ACC112 (cell line): Measurements from ENCODE around the gene FNDC3A.

Source experiments
- H2AFZ ChIP-seq: fragments of 200-600 bp; sonication (generic); one replicate; pipeline ENCODE4 v1.6.0; 2017; ENCODE audit warnings: antibody characterized with exemption, low read length; ENCODE audit not compliant: unreplicated experiment
- H3K27ac ChIP-seq: fragments of 200-600 bp; sonication (generic); 2 replicates; pipeline ENCODE4 v1.5.1; 2014; ENCODE audit warnings: low read depth, mild to moderate bottlenecking, antibody characterized with exemption, low read length, moderate library complexity
- H3K27me3 ChIP-seq: fragments of 200-600 bp; sonication (generic); 2 replicates; pipeline ENCODE4 v1.6.1; 2014; ENCODE audit warnings: mild to moderate bottlenecking, antibody characterized with exemption, low read length, moderate library complexity, mixed read lengths; ENCODE audit not compliant: insufficient read depth
- H3K36me3 ChIP-seq: fragments of 200-600 bp; sonication (generic); 2 replicates; pipeline ENCODE4 v1.6.1; 2016; ENCODE audit warnings: mild to moderate bottlenecking, antibody characterized with exemption, low read length, moderate library complexity, mixed read lengths; ENCODE audit not compliant: insufficient read depth
- H3K4me1 ChIP-seq: fragments of 200-600 bp; sonication (generic); one replicate; pipeline ENCODE4 v1.6.1; 2016; ENCODE audit warnings: low read length, mixed read lengths; ENCODE audit not compliant: insufficient read depth, unreplicated experiment, control insufficient read depth
- H3K4me3 ChIP-seq: fragments of 200-600 bp; sonication (generic); 2 replicates; pipeline ENCODE4 v1.5.1; 2014; ENCODE audit warnings: mild to moderate bottlenecking, low read depth, low read length
- H3K79me2 ChIP-seq: fragments of 200-600 bp; sonication (generic); one replicate; pipeline ENCODE4 v1.6.0; 2016; ENCODE audit warnings: low read length; ENCODE audit not compliant: control insufficient read depth, unreplicated experiment, insufficient read depth

The FNDC3A gene

DNA sequence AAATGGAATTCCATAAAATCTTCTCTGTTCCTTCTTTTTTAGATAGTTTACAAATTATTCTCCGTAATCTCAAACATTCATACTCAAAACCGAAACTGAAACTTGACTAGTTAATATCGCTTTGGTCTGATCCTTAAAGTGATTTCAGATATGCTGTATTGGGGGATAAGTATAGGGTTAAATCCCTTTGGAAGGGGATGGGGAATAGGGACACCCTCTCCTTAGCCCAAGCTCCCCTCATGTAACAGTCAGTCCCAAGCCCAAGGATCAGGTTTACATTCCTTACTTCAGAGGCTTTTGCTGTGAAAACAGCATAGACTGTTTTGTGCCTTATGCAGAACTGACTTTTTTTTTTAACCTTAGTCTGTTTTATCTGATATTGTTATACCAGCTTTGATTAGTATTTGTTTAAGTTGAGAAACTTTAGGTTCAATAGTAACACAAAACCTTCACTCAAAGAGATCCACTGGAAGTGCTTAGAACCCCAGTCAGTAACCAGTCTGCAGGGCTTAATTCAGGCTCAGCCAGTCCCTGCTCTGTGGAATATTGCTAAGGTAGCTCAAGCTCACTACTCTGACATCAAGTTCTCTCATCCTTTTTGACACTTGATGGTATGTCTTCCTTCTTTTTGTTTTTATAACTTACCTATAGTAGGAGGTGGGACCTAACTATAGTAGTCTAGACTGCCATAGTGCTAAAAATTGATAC is 282.5 kb downstream of the FNDC3A start:
- peak overlapping the region; percentile 76 for H3K4me3 ChIP-seq
- peaks cover 2% of the 10 kb centered on the region for H3K79me2 ChIP-seq
- peaks cover 20% of the 10 kb centered on the region for H3K36me3 ChIP-seq
- no peaks in the 10 kb centered on the region for H3K27me3 ChIP-seq
- H3K27ac ChIP-seq = peak overlapping the region; percentile 49
- H2AFZ ChIP-seq = peak overlapping the region; percentile 61
- H3K4me1 ChIP-seq = peaks cover 16% of the 10 kb centered on the region
